ENCODE data around the gene RRP8.

The RRP8 gene

DNA sequence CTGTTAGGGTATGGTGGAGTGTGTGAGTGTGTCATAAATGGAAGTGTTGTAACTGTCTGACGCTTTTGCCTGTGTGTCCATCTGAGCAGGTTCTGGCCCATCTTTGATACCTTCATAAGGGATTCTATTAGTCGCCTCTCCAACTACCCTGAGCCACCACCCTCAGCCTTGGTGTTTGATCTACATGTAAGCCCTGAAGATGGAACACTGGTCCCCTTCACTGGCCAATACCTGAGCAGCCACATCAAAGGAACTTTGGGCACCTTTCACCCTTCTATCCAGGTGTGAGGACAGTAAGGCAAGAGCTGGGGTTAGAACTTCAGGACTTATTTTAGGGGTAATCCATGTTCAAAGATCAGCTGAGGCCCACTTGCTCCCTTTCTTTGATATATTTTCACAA lies 55.3 kb downstream of the RRP8 start:
- DNase-seq (ENCODE audit: low read depth in 1 of 2, low spot score in 1 of 2) = no peak
- TF ChIP-seq REST (IDR thresholded peaks at IDR 0.05; ENCODE audit: insufficient replicate concordance, low read depth) (no peak), SPI1 (IDR thresholded peaks at IDR 0.05; ENCODE audit: borderline replicate concordance, low read depth) (no peak), GABPA (IDR thresholded peaks at IDR 0.05; ENCODE audit: low read depth) (no peak), POLR2AphosphoS5 (IDR thresholded peaks at IDR 0.05; ENCODE audit: low read depth) (no peak)
- TF ChIP-seq, protein P1, sequence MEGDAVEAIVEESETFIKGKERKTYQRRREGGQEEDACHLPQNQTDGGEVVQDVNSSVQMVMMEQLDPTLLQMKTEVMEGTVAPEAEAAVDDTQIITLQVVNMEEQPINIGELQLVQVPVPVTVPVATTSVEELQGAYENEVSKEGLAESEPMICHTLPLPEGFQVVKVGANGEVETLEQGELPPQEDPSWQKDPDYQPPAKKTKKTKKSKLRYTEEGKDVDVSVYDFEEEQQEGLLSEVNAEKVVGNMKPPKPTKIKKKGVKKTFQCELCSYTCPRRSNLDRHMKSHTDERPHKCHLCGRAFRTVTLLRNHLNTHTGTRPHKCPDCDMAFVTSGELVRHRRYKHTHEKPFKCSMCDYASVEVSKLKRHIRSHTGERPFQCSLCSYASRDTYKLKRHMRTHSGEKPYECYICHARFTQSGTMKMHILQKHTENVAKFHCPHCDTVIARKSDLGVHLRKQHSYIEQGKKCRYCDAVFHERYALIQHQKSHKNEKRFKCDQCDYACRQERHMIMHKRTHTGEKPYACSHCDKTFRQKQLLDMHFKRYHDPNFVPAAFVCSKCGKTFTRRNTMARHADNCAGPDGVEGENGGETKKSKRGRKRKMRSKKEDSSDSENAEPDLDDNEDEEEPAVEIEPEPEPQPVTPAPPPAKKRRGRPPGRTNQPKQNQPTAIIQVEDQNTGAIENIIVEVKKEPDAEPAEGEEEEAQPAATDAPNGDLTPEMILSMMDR (IDR thresholded peaks at IDR 0.05; ENCODE audit: insufficient read depth, low read length) = no peak
- H3K4me3 ChIP-seq (replicated peaks; ENCODE audit: insufficient read depth, low read length) = no peak overlapping the region
- no peak overlapping the region for H3K27ac ChIP-seq (replicated peaks)
- H3K27me3 ChIP-seq (ENCODE audit: insufficient read depth, poor library complexity, severe bottlenecking) = no peaks in the 10 kb centered on the region

- H3K4me3 ChIP-seq (replicated peaks; ENCODE audit: insufficient read depth, low read length) = no peak overlapping the region
- no peak for DNase-seq (ENCODE audit: low read depth in 1 of 2, low spot score in 1 of 2)
- TF ChIP-seq REST (IDR thresholded peaks at IDR 0.05; ENCODE audit: insufficient replicate concordance, low read depth) = no peak
- TF ChIP-seq SPI1 (IDR thresholded peaks at IDR 0.05; ENCODE audit: borderline replicate concordance, low read depth) = no peak
- TF ChIP-seq POLR2AphosphoS5 (IDR thresholded peaks at IDR 0.05; ENCODE audit: low read depth) = no peak
- no peak for TF ChIP-seq GABPA (IDR thresholded peaks at IDR 0.05; ENCODE audit: low read depth)
- TF ChIP-seq, protein P1 (IDR thresholded peaks at IDR 0.05; ENCODE audit: insufficient read depth, low read length) = no peak
- no peak overlapping the region for H3K27ac ChIP-seq (replicated peaks)
- H3K27me3 ChIP-seq (ENCODE audit: insufficient read depth, poor library complexity, severe bottlenecking) = no peaks in the 10 kb centered on the region
Measured at GRCh38 chr11:6547177-6547576, 56.2 kb downstream of the RRP8 start.

- no peak overlapping the region for H3K27ac ChIP-seq (replicated peaks)
- no peak for DNase-seq (ENCODE audit: low read depth in 1 of 2, low spot score in 1 of 2)
- no peaks in the 10 kb centered on the region for H3K27me3 ChIP-seq (ENCODE audit: insufficient read depth, poor library complexity, severe bottlenecking)
- no peak for TF ChIP-seq SPI1 (IDR thresholded peaks at IDR 0.05; ENCODE audit: borderline replicate concordance, low read depth)
- TF ChIP-seq POLR2AphosphoS5 (IDR thresholded peaks at IDR 0.05; ENCODE audit: low read depth) = no peak
- H3K4me3 ChIP-seq (replicated peaks; ENCODE audit: insufficient read depth, low read length) = no peak overlapping the region
Measured at GRCh38 chr11:6546735-6547134, 56.7 kb downstream of the RRP8 start.

DNA sequence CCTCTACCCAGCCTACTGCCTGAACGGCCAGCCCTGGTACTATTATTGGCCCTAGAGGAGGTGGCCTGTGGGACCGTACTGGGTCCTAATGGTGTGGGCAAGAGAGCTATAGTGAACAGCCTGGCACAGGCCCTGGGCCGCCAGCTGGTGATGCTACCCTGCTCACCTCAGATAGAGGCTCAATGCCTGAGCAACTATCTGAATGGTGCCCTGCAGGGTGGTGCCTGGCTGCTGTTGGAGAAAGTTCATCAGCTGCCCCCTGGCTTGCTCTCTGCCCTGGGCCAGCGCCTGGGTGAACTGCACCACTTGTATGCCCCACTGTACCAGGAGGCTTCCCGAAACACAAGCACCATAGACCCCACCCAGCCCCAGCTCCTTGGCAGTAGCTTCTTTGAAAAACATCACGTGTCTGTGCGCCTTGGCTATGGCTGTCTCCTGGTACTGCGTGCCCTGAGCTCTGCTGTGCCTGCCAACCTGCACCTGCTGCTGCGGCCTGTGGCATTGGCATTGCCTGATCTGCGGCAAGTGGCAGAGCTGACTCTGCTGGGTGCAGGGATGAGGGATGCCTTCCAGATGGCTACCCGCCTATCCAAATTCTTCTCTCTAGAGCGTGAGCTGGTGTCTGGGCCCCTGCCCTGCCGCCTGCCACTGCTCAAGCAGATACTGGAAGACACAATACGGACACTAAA lies 57.4 kb downstream of the RRP8 start:
- no peaks in the 10 kb centered on the region for H3K27me3 ChIP-seq (ENCODE audit: insufficient read depth, poor library complexity, severe bottlenecking)
- no peak overlapping the region for H3K27ac ChIP-seq (replicated peaks)
- TF ChIP-seq GABPA (IDR thresholded peaks at IDR 0.05; ENCODE audit: low read depth) (no peak), REST (IDR thresholded peaks at IDR 0.05; ENCODE audit: insufficient replicate concordance, low read depth) (no peak)
- H3K4me3 ChIP-seq (replicated peaks; ENCODE audit: insufficient read depth, low read length) = no peak overlapping the region
- DNase-seq (ENCODE audit: low read depth in 1 of 2, low spot score in 1 of 2) = no peak

Measured in HL-60 (cell line).